ENCODE measurements around the gene CLEC4G.
"Not testable (repeated sequence)": the region's sequence is repeated elsewhere in the genome, so short reads cannot be mapped to it uniquely, and the experiment has no call there.

Gene CLEC4G

GRCh38 chr19:7772752-7773291, 40.9 kb upstream of the CLEC4G start:
- TF ChIP-seq CTCF (IDR thresholded peaks at IDR 0.05; ENCODE audit: extremely low read depth, insufficient read depth, missing control alignments) = no peak
- in situ Hi-C loops (cut with MboI; ENCODE audit: low pct_unique_long_range_greater_than_20kb, low sequenced_read_pairs, unreplicated experiment) = no loop called here
- DNase-seq (ENCODE audit: low spot score) = peak; percentile 67

GRCh38 chr19:7771072-7771471, 39.2 kb upstream of the CLEC4G start:
- no peak for DNase-seq (ENCODE audit: low spot score)
- no peak for TF ChIP-seq CTCF (IDR thresholded peaks at IDR 0.05; ENCODE audit: extremely low read depth, insufficient read depth, missing control alignments)
- in situ Hi-C loops (cut with MboI; ENCODE audit: low pct_unique_long_range_greater_than_20kb, low sequenced_read_pairs, unreplicated experiment) = no loop called here

- in situ Hi-C loops (cut with MboI; ENCODE audit: low pct_unique_long_range_greater_than_20kb, low sequenced_read_pairs, unreplicated experiment) = no loop called here
- DNase-seq (ENCODE audit: low spot score) = no peak
- no peak for TF ChIP-seq CTCF (IDR thresholded peaks at IDR 0.05; ENCODE audit: extremely low read depth, insufficient read depth, missing control alignments)
These were observed 37.3 kb upstream of the CLEC4G start for GRCh38 chr19:7769171-7769570.

GRCh38 chr19:7767487-7767886, 35.6 kb upstream of the CLEC4G start:
- DNase-seq (ENCODE audit: low spot score) = no peak
- no peak for TF ChIP-seq CTCF (IDR thresholded peaks at IDR 0.05; ENCODE audit: extremely low read depth, insufficient read depth, missing control alignments)
- in situ Hi-C loops (cut with MboI; ENCODE audit: low pct_unique_long_range_greater_than_20kb, low sequenced_read_pairs, unreplicated experiment) = no loop called here

DNA sequence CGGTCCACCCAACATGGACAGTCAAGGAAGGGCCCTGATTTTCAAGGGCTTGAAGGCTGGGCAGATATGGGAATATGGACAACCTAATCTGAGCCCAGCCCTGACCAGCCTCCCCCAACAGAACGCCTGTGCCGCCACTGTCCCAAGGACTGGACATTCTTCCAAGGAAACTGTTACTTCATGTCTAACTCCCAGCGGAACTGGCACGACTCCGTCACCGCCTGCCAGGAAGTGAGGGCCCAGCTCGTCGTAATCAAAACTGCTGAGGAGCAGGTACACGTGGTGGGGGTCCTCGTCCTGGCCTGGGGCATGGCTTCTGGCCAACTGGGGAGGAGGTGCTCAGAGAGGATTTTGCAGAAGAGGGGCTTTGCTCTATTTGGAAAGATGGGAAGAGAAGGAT, 34.6 kb upstream of the CLEC4G start:
- in situ Hi-C loops (cut with MboI; ENCODE audit: low pct_unique_long_range_greater_than_20kb, low sequenced_read_pairs, unreplicated experiment) = no loop called here
- DNase-seq (ENCODE audit: low spot score) = no peak
- TF ChIP-seq CTCF (IDR thresholded peaks at IDR 0.05; ENCODE audit: extremely low read depth, insufficient read depth, missing control alignments) = no peak

- DNase-seq (ENCODE audit: low spot score); in situ Hi-C loops (cut with MboI; ENCODE audit: low pct_unique_long_range_greater_than_20kb, low sequenced_read_pairs, unreplicated experiment): not testable (repeated sequence)
These were observed 33.1 kb upstream of the CLEC4G start for GRCh38 chr19:7765043-7765442.

GRCh38 chr19:7764157-7764556, 32.2 kb upstream of the CLEC4G start:
- in situ Hi-C loops (cut with MboI; ENCODE audit: low pct_unique_long_range_greater_than_20kb, low sequenced_read_pairs, unreplicated experiment); DNase-seq (ENCODE audit: low spot score): not testable (repeated sequence)

- TF ChIP-seq CTCF (IDR thresholded peaks at IDR 0.05; ENCODE audit: extremely low read depth, insufficient read depth, missing control alignments) = no peak
- in situ Hi-C loops (cut with MboI; ENCODE audit: low pct_unique_long_range_greater_than_20kb, low sequenced_read_pairs, unreplicated experiment) = no loop called here
- DNase-seq (ENCODE audit: low spot score) = no peak
These were observed 31.8 kb upstream of the CLEC4G start for GRCh38 chr19:7763696-7764095.

Data from GM13977 (cell line).